Activated naive CD4-positive, alpha-beta T cell treated with anti-CD3 and anti-CD28 coated beads, Interleukin-2, amount 50 U/mL, for 72 hours (primary cell): ENCODE measurements around the gene CDH24. TPM values are rescaled to one million over a fixed set of nuclear protein-coding genes. Genes with fewer than 3 reads are reported as not detected.

Experiments
- ATAC-seq, 2 donors: fragments of 150-1000 bp; cut with Tn5 transposase; 2 replicates each; pipeline ENCODE4 v1.10.0; 2021; ENCODE audit warnings: mild to moderate bottlenecking in 2 of 2, moderate library complexity in 2 of 2
- DNase-seq, 2 donors: peaks; one replicate each; pipeline ENCODE4 v3.0.0; 2021 to 2022; ENCODE audit warnings: low spot score in 2 of 2
- H3K27ac Mint-ChIP-seq, 2 donors: one replicate each; pipeline ENCODE4 v1.8.0; 2022; ENCODE audit warnings: mild to moderate bottlenecking in 2 of 2, mixed read lengths in 2 of 2
- H3K36me3 Mint-ChIP-seq, 2 donors: one replicate each; pipeline ENCODE4 v1.8.0; 2022; ENCODE audit warnings: mixed read lengths in 2 of 2
- H3K9me3 Mint-ChIP-seq, 2 donors: one replicate each; pipeline ENCODE4 v1.8.0; 2022; ENCODE audit warnings: mixed read lengths in 2 of 2
- total RNA-seq, 2 donors: library from RNA; stranded (reverse); gene quantifications; one replicate each; pipeline ENCODE4 v1.2.3, GENCODE V29; 2022

Gene CDH24
- total RNA-seq, 2 donors from 2014 or later: 1.1 to 1.4 TPM

DNA sequence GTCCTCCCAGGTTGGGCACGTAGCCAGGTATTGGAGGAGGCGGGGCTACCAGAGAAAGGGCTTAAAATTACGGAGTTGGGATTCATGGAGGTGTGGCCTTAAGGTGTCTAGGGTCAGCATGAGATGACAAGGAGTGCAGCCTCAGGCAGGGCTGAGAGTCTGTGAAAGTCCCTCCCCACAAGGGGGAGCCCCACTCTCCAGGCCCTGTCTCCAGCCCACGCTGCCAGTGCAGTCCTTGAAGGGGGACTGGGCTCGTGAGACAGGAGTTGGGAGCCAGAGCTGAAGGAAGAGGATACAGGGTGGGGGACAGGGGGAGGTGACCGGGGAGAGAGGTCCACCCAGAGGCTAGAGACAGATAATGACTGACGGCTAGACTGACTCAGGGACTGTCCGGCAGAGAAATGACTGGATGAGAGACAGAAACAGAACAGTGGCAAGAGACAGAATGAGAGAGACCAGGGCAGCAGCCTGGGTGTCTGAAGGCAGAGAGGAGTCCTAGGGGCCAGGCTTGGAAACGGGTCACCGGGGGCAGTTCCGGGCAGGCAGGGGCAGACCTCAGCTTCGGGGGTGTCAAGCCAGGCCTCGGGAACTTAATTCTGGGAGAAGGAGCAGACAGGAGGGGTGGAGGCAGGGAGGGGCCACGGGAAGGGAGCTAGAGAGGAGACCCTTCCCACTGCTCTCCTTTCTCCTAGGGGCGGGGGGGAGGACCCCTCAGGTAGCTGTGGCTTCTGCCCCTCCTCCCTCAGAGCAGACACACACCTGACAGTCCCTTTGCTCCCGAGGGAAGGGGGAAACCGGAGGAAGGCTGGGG lies 970 bp downstream of the CDH24 start:
- peak; percentile 66 to 74 for DNase-seq
- peak; percentile 65 to 75 for ATAC-seq
- H3K9me3 Mint-ChIP-seq: no peaks in the 10 kb centered on the region
- peak overlapping the region in 1 of 2 donors; percentile 10 for H3K27ac Mint-ChIP-seq
- no peaks in the 10 kb centered on the region for H3K36me3 Mint-ChIP-seq

DNA sequence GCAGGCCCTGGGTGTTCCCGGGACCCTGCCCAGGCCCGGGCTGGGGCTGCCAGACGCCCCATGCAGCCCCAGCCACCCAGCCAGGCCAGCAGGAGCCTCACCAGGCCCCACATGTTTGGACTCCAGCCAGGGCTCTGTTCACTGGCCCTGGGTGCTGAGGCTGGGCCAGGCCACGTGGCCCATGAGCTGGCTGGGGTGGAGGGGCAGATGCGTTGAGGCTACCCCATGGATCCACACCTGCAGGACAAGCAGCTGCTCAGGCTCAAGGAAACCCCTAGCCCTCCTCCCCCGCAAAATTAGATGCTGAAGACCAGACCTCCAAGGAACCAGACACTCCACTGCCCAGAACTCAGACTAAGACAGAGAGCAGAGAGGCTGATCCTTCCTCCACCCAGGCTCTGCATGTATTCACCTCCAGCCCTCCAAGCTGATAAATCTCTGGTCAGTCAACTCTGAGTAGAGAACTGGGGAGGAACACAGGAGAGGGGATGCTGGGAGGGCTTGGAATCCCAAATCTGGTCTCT lies 1.6 kb downstream of the CDH24 start:
- DNase-seq: no peak
- no peaks in the 10 kb centered on the region for H3K9me3 Mint-ChIP-seq
- no peak for ATAC-seq
- H3K27ac Mint-ChIP-seq: no peak overlapping the region
- no peaks in the 10 kb centered on the region for H3K36me3 Mint-ChIP-seq

GRCh38 chr14:23055147-23055550 lies 2.2 kb downstream of the CDH24 start:
- H3K9me3 Mint-ChIP-seq: no peaks in the 10 kb centered on the region
- H3K36me3 Mint-ChIP-seq: no peaks in the 10 kb centered on the region
- ATAC-seq (no peak), DNase-seq (no peak)
- H3K27ac Mint-ChIP-seq: no peak overlapping the region

- ATAC-seq (no peak), DNase-seq (peak in 1 of 2 donors; percentile 54)
- Mint-ChIP-seq H3K27ac (no peak overlapping the region), H3K9me3 (no peaks in the 10 kb centered on the region), H3K36me3 (no peaks in the 10 kb centered on the region)
These were observed 3.1 kb downstream of the CDH24 start for GRCh38 chr14:23054000-23054811.

- ATAC-seq: no peak
- Mint-ChIP-seq H3K9me3 (no peaks in the 10 kb centered on the region), H3K27ac (no peak overlapping the region), H3K36me3 (no peaks in the 10 kb centered on the region)
- no peak for DNase-seq
These were observed 3.9 kb downstream of the CDH24 start for GRCh38 chr14:23053426-23053825.

- no peak for ATAC-seq
- no peak overlapping the region for H3K27ac Mint-ChIP-seq
- H3K36me3 Mint-ChIP-seq: no peaks in the 10 kb centered on the region
- no peaks in the 10 kb centered on the region for H3K9me3 Mint-ChIP-seq
- DNase-seq: no peak
These were observed 4.6 kb downstream of the CDH24 start for GRCh38 chr14:23052671-23053070.

DNA sequence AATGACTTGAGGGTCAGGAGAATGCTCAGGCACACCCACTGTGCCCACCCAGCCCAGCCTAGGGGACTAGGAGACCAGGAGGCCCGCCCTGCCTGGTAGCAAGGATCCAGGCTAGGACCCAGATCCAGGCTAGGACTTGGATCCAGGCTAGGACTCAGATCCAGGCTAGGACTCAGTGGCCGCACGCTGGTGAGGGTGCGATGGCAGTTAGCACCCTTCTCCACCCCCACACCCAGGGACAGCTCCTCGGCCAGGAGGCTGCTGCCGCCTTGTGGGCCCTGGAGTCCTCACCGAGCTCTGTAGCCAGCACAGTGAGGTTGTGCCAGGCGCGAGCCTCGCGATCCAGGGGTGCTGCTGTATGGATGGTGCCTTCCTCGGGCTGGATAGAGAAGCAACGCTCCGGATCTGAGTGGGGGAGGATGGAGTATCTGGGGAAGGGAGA lies 5.1 kb downstream of the CDH24 start:
- no peak overlapping the region for H3K27ac Mint-ChIP-seq
- ATAC-seq (no peak), DNase-seq (no peak)
- H3K36me3 Mint-ChIP-seq: no peaks in the 10 kb centered on the region
- H3K9me3 Mint-ChIP-seq: no peaks in the 10 kb centered on the region

DNA sequence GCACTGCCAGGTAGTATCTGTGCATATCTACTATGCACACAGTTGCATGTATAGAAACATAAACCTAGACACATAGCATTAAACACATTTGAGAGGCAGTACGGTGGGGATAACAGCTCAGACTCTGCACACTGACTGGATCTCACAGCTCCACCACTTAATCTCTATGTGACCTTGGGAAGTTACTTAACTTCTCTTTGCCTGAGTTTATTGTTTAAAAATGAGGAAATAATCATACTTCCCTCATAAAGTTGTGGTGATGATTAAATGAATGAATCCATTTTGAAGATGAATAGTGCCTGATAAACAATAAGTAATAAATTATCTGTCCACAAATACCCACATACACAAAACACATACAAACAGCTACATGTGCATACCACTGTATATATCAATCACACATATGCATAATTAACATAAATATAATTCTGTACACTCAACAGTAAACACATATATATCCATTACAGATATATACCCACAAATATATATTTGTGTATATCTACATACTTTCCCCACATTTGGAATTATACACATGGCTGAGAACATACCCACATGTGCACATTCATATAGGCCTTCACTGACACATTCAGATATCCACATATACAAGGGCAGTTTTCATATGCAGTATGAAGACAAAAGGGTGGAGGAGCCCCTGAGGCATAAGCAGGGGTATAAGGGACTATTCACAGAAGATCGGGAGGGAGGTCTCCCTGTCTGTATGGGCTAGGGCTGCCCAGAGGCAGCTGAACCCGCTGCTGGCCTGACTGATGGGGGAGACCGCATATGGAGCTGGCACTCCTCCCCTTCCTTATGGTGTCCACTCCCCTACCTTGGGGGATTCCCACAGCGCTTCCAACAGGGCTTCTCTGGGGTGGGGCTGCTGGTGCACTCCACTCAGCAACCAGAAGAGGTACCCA lies 5.9 kb downstream of the CDH24 start:
- Mint-ChIP-seq H3K9me3 (no peaks in the 10 kb centered on the region), H3K36me3 (no peaks in the 10 kb centered on the region), H3K27ac (no peak overlapping the region)
- DNase-seq: no peak
- no peak for ATAC-seq

- ATAC-seq (no peak), DNase-seq (no peak)
- no peaks in the 10 kb centered on the region for H3K36me3 Mint-ChIP-seq
- H3K9me3 Mint-ChIP-seq: no peaks in the 10 kb centered on the region
- no peak overlapping the region for H3K27ac Mint-ChIP-seq
These were observed 8.3 kb downstream of the CDH24 start for GRCh38 chr14:23049011-23049410.

- DNase-seq (no peak), ATAC-seq (no peak)
- Mint-ChIP-seq H3K36me3 (no peaks in the 10 kb centered on the region), H3K27ac (no peak overlapping the region), H3K9me3 (no peaks in the 10 kb centered on the region)
These were observed 9.3 kb downstream of the CDH24 start for GRCh38 chr14:23047751-23048693.

DNA sequence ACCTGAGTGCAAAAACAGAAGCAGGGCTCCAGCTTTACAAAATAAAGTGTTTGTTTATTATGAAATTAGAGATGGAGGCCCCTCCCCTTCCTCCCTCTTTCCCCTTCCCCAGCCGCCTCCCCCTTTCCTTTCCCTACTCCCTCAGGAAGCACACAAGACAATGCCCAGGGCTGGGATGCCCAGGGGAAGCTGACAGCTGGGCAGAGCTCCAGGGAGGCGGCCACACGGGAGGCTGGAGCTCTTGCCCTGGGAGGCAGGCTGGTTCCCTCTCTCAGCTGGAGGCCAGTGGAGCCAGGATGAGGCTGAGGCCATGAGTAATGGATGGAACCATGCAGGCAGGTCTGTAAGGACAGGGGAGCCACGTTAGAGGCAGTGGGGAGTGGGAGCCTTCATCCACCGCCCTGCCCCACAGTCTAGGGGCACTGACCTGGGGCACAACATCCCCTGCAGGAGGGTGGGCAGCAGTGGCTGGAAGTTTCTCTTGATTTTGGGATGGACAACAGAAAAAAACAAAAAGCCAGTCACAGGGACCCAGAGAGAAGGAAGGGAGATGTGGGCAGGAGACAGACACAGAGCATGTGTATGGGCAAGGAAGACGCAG lies 10.2 kb downstream of the CDH24 start:
- H3K9me3 Mint-ChIP-seq: no peaks in the 10 kb centered on the region
- no peak overlapping the region for H3K27ac Mint-ChIP-seq
- no peak for DNase-seq
- no peak for ATAC-seq
- no peaks in the 10 kb centered on the region for H3K36me3 Mint-ChIP-seq

- DNase-seq (no peak), ATAC-seq (no peak)
- Mint-ChIP-seq H3K9me3 (no peaks in the 10 kb centered on the region), H3K27ac (no peak overlapping the region), H3K36me3 (no peaks in the 10 kb centered on the region)
These were observed 11.6 kb downstream of the CDH24 start for GRCh38 chr14:23045419-23046357.

GRCh38 chr14:23044840-23045239 lies 12.5 kb downstream of the CDH24 start:
- ATAC-seq (no peak), DNase-seq (no peak)
- no peaks in the 10 kb centered on the region for H3K36me3 Mint-ChIP-seq
- H3K9me3 Mint-ChIP-seq: no peaks in the 10 kb centered on the region
- no peak overlapping the region for H3K27ac Mint-ChIP-seq

GRCh38 chr14:23043754-23044153 lies 13.6 kb downstream of the CDH24 start:
- ATAC-seq: no peak

More at GRCh38 chr14:23043754-23044153, 13.6 kb downstream of the CDH24 start:
- no peaks in the 10 kb centered on the region for H3K9me3 Mint-ChIP-seq
- H3K27ac Mint-ChIP-seq: no peak overlapping the region
- no peaks in the 10 kb centered on the region for H3K36me3 Mint-ChIP-seq
- no peak for DNase-seq
